ENCODE results near the gene ARVCF.

DNA sequence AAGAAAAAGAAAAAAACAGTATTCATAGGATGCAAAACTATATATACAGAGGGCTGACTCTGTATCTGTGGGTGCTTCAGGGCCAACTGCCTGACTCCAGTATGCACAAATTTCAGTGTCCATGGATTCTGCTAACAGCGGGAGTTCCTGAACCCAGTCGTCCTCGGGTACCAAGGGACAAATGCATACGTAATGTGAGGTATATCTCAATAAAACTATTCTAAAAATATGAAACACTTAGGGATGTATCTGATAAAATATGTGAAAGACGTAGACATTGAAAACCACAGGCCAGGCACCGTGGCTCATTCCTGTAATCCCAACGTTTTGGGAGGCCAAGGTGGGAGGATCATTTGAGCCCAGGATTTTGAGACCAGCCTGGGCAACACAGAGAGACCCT, 88.9 kb downstream of the ARVCF start:
- TF ChIP-seq, protein P1, sequence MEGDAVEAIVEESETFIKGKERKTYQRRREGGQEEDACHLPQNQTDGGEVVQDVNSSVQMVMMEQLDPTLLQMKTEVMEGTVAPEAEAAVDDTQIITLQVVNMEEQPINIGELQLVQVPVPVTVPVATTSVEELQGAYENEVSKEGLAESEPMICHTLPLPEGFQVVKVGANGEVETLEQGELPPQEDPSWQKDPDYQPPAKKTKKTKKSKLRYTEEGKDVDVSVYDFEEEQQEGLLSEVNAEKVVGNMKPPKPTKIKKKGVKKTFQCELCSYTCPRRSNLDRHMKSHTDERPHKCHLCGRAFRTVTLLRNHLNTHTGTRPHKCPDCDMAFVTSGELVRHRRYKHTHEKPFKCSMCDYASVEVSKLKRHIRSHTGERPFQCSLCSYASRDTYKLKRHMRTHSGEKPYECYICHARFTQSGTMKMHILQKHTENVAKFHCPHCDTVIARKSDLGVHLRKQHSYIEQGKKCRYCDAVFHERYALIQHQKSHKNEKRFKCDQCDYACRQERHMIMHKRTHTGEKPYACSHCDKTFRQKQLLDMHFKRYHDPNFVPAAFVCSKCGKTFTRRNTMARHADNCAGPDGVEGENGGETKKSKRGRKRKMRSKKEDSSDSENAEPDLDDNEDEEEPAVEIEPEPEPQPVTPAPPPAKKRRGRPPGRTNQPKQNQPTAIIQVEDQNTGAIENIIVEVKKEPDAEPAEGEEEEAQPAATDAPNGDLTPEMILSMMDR (conservative IDR thresholded peaks at IDR 0.05 in 1 of 2, IDR thresholded peaks at IDR 0.05 in 1 of 2; ENCODE audit: extremely low read depth in 1 of 2, insufficient read depth in 1 of 2, low read depth in 1 of 2, low read length in 2 of 2): no peak
- TF ChIP-seq EZH2 (IDR thresholded peaks at IDR 0.05; ENCODE audit: borderline replicate concordance, low read length): no peak

Measured in mammary epithelial cell (primary cell).